Subcutaneous adipose tissue (tissue), 4 donors: Measurements from ENCODE around the gene TRPM7. TPM values are rescaled to one million over a fixed set of nuclear protein-coding genes. Genes with fewer than 3 reads are reported as not detected.

ENCODE experiments used
- total RNA-seq, 4 donors: library from RNA; depleted of rRNA; stranded (reverse); fragments of >200 nt; gene quantifications; one replicate each; pipeline ENCODE4 v1.1.0, GENCODE V29; 2016
- TF ChIP-seq, protein P1 (sequence below): fragments of 450-650 bp; IDR thresholded peaks from one replicate; pipeline ENCODE4 v1.5.1; 2016; ENCODE audit warnings: low read depth, mild to moderate bottlenecking, control low read depth, antibody characterized with exemption, moderate library complexity

The TRPM7 gene
- total RNA-seq, 4 donors from 2014 or later: 54.1 to 82.2 (median 69.0) TPM

- TF ChIP-seq, protein P1, sequence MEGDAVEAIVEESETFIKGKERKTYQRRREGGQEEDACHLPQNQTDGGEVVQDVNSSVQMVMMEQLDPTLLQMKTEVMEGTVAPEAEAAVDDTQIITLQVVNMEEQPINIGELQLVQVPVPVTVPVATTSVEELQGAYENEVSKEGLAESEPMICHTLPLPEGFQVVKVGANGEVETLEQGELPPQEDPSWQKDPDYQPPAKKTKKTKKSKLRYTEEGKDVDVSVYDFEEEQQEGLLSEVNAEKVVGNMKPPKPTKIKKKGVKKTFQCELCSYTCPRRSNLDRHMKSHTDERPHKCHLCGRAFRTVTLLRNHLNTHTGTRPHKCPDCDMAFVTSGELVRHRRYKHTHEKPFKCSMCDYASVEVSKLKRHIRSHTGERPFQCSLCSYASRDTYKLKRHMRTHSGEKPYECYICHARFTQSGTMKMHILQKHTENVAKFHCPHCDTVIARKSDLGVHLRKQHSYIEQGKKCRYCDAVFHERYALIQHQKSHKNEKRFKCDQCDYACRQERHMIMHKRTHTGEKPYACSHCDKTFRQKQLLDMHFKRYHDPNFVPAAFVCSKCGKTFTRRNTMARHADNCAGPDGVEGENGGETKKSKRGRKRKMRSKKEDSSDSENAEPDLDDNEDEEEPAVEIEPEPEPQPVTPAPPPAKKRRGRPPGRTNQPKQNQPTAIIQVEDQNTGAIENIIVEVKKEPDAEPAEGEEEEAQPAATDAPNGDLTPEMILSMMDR: no peak
These were observed 1.2 kb downstream of the TRPM7 start for GRCh38 chr15:50685191-50685975.

- TF ChIP-seq, protein P1: no peak
These were observed 5.1 kb downstream of the TRPM7 start for GRCh38 chr15:50681467-50681866.

DNA sequence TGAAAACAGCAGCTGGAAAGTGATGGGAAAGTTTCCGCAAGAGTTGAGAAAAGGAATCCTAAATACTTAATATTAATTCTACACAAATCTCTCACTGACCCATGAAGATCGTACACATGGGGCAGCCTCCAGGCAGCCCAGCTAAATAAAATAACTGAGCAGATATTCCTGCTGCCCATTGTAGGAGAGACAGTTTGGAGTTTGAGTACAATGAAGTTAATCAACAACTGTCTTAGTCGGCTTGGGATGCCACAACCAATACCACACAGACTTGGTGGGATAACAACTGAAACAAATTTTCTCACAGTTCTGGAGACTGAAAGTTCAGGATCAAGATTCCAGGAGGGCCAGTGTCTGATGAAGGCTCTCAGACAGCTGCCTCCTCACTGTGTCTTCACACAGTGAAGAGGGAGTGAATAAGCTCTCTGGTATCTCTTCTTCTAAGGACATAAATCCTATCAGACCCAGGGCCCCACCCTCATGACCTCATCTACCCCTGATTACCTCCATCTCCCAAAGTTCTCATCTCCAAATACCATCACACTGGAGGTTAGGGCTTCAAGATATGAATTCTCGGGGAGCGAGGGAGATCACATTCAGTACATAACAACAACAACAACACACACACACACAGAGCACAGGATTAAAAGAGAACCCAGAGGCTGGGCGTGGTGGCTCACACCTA lies 9.7 kb downstream of the TRPM7 start:
- TF ChIP-seq, protein P1: no peak

GRCh38 chr15:50675535-50676144 lies 11.0 kb downstream of the TRPM7 start:
- TF ChIP-seq, protein P1: no peak

DNA sequence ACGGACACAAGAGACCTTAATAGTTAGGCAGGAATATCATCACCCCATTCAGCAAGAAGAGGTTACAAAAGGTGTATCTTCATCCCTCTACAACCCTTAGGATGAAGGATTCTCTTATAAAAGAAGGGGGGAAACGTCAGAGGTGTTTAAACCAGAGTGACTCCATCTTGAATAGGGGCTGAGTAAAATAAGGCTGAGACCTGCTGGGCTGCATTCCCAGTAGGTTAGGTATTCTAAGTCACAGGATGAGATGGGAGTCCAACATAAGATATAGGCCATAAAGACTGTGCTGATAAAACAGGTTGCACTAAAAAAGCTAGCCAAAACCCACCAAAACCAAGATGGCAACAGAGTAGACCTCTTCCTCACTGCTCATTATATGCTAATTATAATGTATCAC lies 16.5 kb downstream of the TRPM7 start:
- TF ChIP-seq, protein P1: no peak

- TF ChIP-seq, protein P1: no peak
These were observed 17.0 kb downstream of the TRPM7 start for GRCh38 chr15:50669611-50670010.

DNA sequence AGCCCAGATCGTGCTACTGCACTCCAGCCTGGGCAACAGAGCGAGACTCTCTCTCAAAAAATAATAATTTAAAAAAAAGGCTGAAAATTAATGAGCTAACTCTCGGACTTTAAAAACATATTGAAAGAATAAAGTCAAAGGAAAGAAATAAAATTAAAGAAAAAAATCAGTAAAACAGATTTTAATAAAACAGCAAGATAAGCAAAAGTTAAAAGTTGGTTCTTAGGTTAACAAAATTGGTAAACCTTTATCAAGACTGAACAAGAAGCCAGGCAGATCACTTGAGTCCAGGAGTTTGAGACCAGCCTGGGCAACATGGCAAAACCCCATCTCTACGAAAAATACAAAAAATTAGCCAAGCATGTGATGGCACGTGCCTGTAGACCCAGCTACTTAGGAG lies 20.7 kb downstream of the TRPM7 start:
- TF ChIP-seq, protein P1: no peak
